ENCODE measurements around the gene ESPNL. TPM values are rescaled to one million over a fixed set of nuclear protein-coding genes. Genes with fewer than 3 reads are reported as not detected.

ESPNL gene
- total and polyA plus RNA-seq, 2 of the 4 experiments (the other 2 are of a cell fraction) = 2.0 TPM

DNA sequence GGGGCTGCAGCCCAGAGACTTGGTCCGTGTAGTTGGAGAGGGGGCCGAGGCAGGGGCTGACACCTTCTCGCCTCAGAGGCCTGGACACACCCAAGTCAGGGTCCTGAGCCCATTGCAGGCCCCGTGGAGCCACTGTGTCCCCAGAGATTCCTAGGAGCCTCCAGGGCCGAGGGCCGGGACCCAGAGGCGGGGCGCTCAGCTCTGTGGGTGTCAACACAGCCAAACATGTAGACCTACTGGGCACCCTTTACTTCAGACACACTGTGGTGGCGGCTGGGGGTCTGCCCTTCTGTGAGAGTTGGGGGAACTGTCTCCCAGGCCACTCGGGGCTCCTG is 459 bp upstream of the ESPNL start:
- Histone ChIP-seq H2AK5ac (ENCODE audit: low read depth, low read length) (no peak overlapping the region), H4K8ac (ENCODE audit: low read depth in 2 of 2, low read length in 2 of 2) (no peak overlapping the region), H3K23ac (ENCODE audit: low read depth, low read length) (no peak overlapping the region), H3K4me3 (ENCODE audit: insufficient read depth, low read depth, low read length) (no peak overlapping the region), H3K9ac (ENCODE audit: low read depth, low read length) (no peak overlapping the region), H2AFZ (replicated peaks; ENCODE audit: low read length, poor library complexity) (no peak overlapping the region), H3K56ac (ENCODE audit: extremely low read depth, insufficient read depth, low read length) (no peak overlapping the region), H3K27ac (ENCODE audit: insufficient read depth, low read length) (no peak overlapping the region), H3K36me3 (ENCODE audit: control insufficient read depth, insufficient read depth, low read length) (no peaks in the 10 kb centered on the region), H2BK5ac (ENCODE audit: low read depth, low read length, poor library complexity, severe bottlenecking) (no peak overlapping the region), H3K27me3 (ENCODE audit: control insufficient read depth, insufficient read depth, low read length) (no peaks in the 10 kb centered on the region; the same call in 1 of the 2 replicates), H3K9me3 (ENCODE audit: control insufficient read depth, insufficient read depth, low read length) (no peaks in the 10 kb centered on the region), H3K14ac (replicated peaks; ENCODE audit: low read depth, low read length) (no peak overlapping the region), H2AK9ac (replicated peaks; ENCODE audit: low read depth, low read length, poor library complexity) (no peak overlapping the region), H3K79me1 (ENCODE audit: low read depth in 1 of 2, low read length in 2 of 2) (no peaks in the 10 kb centered on the region), H3K4ac (ENCODE audit: low read depth, low read length) (no peak overlapping the region), H3K4me2 (ENCODE audit: low read depth, low read length) (no peak overlapping the region), H2BK15ac (ENCODE audit: low read depth, low read length) (no peak overlapping the region), H4K91ac (ENCODE audit: insufficient read depth, low read depth, low read length) (no peak overlapping the region), H3K4me1 (ENCODE audit: control insufficient read depth, insufficient read depth, low read length) (no peaks in the 10 kb centered on the region), H4K20me1 (ENCODE audit: insufficient read depth, low read length) (no peaks in the 10 kb centered on the region), H4K5ac (ENCODE audit: low read depth, low read length) (no peak overlapping the region), H3K9me1 (ENCODE audit: insufficient read depth, low read length) (no peaks in the 10 kb centered on the region), H2BK120ac (ENCODE audit: low read depth, low read length) (no peak overlapping the region), H3K18ac (ENCODE audit: low read depth, low read length) (no peak overlapping the region), H2BK20ac (ENCODE audit: low read depth, low read length) (no peak overlapping the region)
- TF ChIP-seq CEBPB (IDR thresholded peaks at IDR 0.05; ENCODE audit: low read depth, low read length) (no peak), CHD1 (IDR thresholded peaks at IDR 0.05; ENCODE audit: low read depth, low read length) (no peak), BHLHE40 (IDR thresholded peaks at IDR 0.05; ENCODE audit: low read depth, low read length) (no peak), MAZ (IDR thresholded peaks at IDR 0.05; ENCODE audit: borderline replicate concordance, low read depth, low read length) (no peak)
- TF ChIP-seq, protein P1, sequence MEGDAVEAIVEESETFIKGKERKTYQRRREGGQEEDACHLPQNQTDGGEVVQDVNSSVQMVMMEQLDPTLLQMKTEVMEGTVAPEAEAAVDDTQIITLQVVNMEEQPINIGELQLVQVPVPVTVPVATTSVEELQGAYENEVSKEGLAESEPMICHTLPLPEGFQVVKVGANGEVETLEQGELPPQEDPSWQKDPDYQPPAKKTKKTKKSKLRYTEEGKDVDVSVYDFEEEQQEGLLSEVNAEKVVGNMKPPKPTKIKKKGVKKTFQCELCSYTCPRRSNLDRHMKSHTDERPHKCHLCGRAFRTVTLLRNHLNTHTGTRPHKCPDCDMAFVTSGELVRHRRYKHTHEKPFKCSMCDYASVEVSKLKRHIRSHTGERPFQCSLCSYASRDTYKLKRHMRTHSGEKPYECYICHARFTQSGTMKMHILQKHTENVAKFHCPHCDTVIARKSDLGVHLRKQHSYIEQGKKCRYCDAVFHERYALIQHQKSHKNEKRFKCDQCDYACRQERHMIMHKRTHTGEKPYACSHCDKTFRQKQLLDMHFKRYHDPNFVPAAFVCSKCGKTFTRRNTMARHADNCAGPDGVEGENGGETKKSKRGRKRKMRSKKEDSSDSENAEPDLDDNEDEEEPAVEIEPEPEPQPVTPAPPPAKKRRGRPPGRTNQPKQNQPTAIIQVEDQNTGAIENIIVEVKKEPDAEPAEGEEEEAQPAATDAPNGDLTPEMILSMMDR (conservative IDR thresholded peaks at IDR 0.05; ENCODE audit: low read depth, low read length) = no peak
- no peak for DNase-seq
- dilution Hi-C loops (cut with HindIII; ENCODE audit: low sequenced_read_pairs, unreplicated experiment) = no loop called here
- in situ Hi-C loops (cut with MboI; ENCODE audit: low sequenced_read_pairs) = no loop called here
- ChIA-PET POLR2A (ENCODE audit: unreplicated experiment) (no interaction called here), CTCF (no interaction called here)
- WGBS, 2 experiments (ENCODE audit: extremely low coverage in 2 of 2, insufficient read length in 1 of 2) = 81% methylated on average over 5 of the region's 10 CpGs; no CpG with 5 or more reads in 1 of the 2 experiments
- BruUV-seq (replicated peaks) = no TSS peak
- no peak for ATAC-seq (ENCODE audit: low read depth)
- intact Hi-C loops (cut with micrococcal nuclease) = no loop called here

Data from IMR-90 (cell line).